ENCODE measurements around the gene CYP21A2.
"Not testable (repeated sequence)": the region's sequence is repeated elsewhere in the genome, so short reads cannot be mapped to it uniquely, and the experiment has no call there.

CYP21A2 gene

GRCh38 chr6:32052626-32053025, 14.4 kb downstream of the CYP21A2 start:
- DNase-seq: not testable (repeated sequence)

- not testable (repeated sequence) for DNase-seq
Measured at GRCh38 chr6:32053314-32053713, 15.1 kb downstream of the CYP21A2 start.

- not testable (repeated sequence) for DNase-seq
Measured at GRCh38 chr6:32055756-32056155, 17.5 kb downstream of the CYP21A2 start.

GRCh38 chr6:32056254-32056653, 18.0 kb downstream of the CYP21A2 start:
- no peak for DNase-seq

- no peak for DNase-seq
Measured at GRCh38 chr6:32057966-32058365, 19.8 kb downstream of the CYP21A2 start.

- DNase-seq: peak in 5 of 58 donors; percentile 9 to 15 (median 10)
Measured at GRCh38 chr6:32058511-32058963, 20.3 kb downstream of the CYP21A2 start.

- DNase-seq: no peak
Measured at GRCh38 chr6:32060966-32061655, 22.9 kb downstream of the CYP21A2 start.

- DNase-seq: no peak
Measured at GRCh38 chr6:32064706-32065105, 26.5 kb downstream of the CYP21A2 start.

GRCh38 chr6:32067521-32067920, 29.3 kb downstream of the CYP21A2 start:
- DNase-seq: not testable (repeated sequence)

- DNase-seq: not testable (repeated sequence)
Measured at GRCh38 chr6:32068315-32068714, 30.1 kb downstream of the CYP21A2 start.

- DNase-seq: no peak
Measured at GRCh38 chr6:32068867-32069266, 30.7 kb downstream of the CYP21A2 start.

GRCh38 chr6:32069460-32069859, 31.2 kb downstream of the CYP21A2 start:
- no peak for DNase-seq

- DNase-seq: no peak
Measured at GRCh38 chr6:32069878-32070515, 31.8 kb downstream of the CYP21A2 start.

GRCh38 chr6:32070814-32071543, 32.8 kb downstream of the CYP21A2 start:
- no peak for DNase-seq

- DNase-seq: no peak
Measured at GRCh38 chr6:32073101-32073500, 34.9 kb downstream of the CYP21A2 start.

- no peak for DNase-seq
Measured at GRCh38 chr6:32073613-32074012, 35.4 kb downstream of the CYP21A2 start.

- no peak for DNase-seq
Measured at GRCh38 chr6:32074996-32075532, 36.8 kb downstream of the CYP21A2 start.

GRCh38 chr6:32075781-32076180, 37.6 kb downstream of the CYP21A2 start:
- DNase-seq: no peak

GRCh38 chr6:32076321-32076809, 38.1 kb downstream of the CYP21A2 start:
- DNase-seq: no peak

GRCh38 chr6:32079566-32080290, 41.5 kb downstream of the CYP21A2 start:
- no peak for DNase-seq

Measured in anterior cingulate cortex (tissue), 58 donors.